Fibroblast of the aortic adventitia (primary cell): ENCODE results near the gene SLC23A2. TPM values are rescaled to one million over a fixed set of nuclear protein-coding genes. Genes with fewer than 3 reads are reported as not detected.
A peak's percentile ranks its signal among the peaks of the same experiment; 100 is the strongest.

ENCODE experiments used
- DNase-seq: peaks from one replicate; pipeline ENCODE4 v3.0.0-alpha.2; 2010; ENCODE audit warnings: low read depth
- H3K4me3 ChIP-seq: 2 replicates; pipeline ENCODE4 v1.5.1; 2011; ENCODE audit warnings: low read depth, mild to moderate bottlenecking, control low read depth, low read length, moderate library complexity
- total RNA-seq: library from RNA; depleted of rRNA; stranded (reverse); fragments of >200 nt; gene quantifications from 2 replicates; pipeline ENCODE4 v1.2.3, GENCODE V29; 2012; ENCODE audit warnings: low replicate concordance
- TF ChIP-seq, protein P1 (sequence below): IDR thresholded peaks from 2 replicates; pipeline ENCODE4 v1.5.1; 2011; ENCODE audit warnings: mild to moderate bottlenecking, low read length, control low read depth, inconsistent platforms; ENCODE audit not compliant: insufficient read depth

SLC23A2 gene
- total RNA-seq, 1 donor: 24.6 TPM

DNA sequence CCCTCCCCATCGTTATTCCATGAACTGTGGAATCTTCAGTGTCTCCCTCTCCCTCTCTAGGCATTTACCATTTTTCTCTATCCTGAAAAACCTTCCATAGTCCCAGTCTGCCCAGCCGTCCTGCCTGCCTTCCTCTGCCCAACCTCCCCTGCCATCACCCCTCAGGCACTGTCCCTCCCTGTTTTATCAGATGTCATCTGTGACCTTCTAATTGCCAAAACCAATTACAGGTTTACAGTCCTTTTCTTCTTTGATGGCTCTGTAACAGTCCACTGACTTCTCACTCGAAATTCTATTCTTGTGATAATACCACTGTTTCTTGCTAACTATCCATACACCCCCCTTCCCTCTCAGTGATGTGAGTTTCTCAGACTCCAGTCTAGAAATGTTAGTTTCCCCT, 2.3 kb upstream of the SLC23A2 start:
- DNase-seq: no peak
- TF ChIP-seq, protein P1, sequence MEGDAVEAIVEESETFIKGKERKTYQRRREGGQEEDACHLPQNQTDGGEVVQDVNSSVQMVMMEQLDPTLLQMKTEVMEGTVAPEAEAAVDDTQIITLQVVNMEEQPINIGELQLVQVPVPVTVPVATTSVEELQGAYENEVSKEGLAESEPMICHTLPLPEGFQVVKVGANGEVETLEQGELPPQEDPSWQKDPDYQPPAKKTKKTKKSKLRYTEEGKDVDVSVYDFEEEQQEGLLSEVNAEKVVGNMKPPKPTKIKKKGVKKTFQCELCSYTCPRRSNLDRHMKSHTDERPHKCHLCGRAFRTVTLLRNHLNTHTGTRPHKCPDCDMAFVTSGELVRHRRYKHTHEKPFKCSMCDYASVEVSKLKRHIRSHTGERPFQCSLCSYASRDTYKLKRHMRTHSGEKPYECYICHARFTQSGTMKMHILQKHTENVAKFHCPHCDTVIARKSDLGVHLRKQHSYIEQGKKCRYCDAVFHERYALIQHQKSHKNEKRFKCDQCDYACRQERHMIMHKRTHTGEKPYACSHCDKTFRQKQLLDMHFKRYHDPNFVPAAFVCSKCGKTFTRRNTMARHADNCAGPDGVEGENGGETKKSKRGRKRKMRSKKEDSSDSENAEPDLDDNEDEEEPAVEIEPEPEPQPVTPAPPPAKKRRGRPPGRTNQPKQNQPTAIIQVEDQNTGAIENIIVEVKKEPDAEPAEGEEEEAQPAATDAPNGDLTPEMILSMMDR: no peak
- H3K4me3 ChIP-seq: no peak overlapping the region

DNA sequence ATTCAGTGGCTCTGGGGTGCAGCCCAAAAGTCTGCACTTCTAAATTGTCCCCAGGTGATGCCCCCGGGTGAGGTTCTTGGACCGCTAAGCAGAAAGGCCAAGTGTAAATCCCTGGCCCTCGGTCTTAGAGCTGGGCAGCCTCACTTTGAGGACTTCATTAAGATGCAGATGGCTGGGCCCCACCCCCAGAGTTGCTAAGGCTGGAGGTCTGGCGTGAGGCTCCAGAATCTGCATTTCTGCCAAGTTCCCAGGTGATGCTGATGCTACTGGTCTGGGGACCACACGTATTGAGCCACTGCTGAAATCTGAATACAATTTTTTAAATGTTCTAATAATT, 735 bp upstream of the SLC23A2 start:
- peak overlapping the region; percentile 76 for H3K4me3 ChIP-seq
- DNase-seq: no peak
- TF ChIP-seq, protein P1: no peak

DNA sequence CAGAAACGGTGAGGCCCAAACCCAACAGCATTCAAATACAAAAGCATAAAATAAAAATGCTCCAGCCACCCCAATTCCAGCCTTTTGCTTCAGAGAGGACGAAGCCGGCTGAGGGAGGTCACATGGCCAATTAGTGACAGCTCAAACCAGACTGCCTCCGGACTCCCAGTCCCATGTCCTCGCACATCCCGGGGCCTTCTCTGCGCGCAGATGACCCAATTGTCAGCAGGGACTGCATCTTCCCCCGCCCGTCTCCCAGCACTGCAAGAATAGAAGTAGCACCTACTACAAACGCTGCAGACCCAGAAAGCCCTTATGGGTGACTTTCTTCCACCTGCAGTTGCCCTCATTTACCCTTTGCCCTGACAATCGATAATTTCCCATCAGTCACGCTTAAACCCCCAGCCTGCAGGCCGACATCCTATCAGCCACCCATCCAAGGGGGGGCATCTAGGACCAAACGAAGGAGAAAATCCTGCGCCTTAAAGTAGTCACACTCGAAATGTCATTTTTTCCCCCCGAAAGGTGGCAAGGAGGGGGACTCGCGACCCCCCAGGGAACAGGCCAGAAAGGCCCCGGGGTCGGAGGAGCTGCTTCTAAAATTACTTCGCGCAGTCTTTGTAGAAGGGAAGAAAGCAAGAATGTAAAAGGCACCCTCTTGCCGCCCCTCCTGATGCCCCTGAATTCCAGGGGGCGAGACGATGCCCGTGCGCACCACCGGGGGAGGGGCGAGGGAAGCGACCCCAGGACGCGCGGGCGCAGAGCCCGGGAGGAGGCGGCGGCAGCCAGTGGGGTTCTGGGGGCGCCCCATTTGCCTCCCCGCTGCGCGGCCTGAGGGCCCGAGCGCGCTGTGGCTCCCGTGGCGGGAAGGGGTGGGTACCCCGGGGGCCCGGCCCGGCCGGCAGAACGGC, 792 bp downstream of the SLC23A2 start:
- DNase-seq: no peak
- peak overlapping the region; percentile 76 for H3K4me3 ChIP-seq
- TF ChIP-seq, protein P1: no peak

DNA sequence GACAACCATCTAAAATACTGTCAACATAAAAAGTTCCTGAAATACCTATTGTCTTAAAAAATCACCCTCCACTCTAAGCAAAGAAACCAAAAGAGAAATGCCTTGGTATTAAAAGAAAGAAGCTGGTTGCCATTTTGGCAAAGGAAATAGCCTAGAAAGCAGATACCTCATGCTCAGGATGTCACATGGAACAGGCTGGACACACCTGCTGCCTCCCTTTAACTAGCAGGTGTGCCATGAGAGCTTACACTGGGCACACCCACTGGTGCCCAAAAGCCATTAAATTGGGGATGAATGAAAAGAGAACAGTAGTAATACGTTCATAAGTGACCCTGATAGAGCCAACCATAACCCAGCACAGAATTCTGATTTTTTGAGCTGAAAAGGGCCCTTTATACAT, 1.5 kb downstream of the SLC23A2 start:
- peak overlapping the region; percentile 76 for H3K4me3 ChIP-seq
- TF ChIP-seq, protein P1: no peak
- DNase-seq: no peak

DNA sequence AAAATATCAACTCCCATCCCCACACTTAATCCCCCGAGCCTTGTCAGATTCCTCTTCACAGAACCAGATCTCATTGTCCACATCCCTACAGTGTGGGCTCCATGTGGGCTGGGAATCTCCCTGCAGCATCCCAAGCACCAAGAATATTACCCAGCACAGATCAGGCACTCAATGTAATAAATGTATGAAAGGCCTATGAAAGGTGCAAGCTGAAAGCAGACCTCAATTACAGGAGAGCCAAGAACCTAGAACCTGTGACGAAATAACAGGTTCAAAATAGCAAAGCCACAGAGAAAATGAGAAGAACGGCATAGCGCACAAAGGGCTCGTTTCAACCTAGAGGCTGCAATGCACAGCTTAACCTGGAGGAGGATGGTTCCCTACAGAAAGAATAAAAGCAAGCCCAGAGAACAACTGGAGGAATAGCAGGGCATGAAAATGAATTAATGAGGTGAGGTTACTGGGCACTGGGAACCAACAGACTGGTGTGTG, 3.1 kb downstream of the SLC23A2 start:
- no peak overlapping the region for H3K4me3 ChIP-seq
- no peak for DNase-seq
- TF ChIP-seq, protein P1: peak; percentile 24

DNA sequence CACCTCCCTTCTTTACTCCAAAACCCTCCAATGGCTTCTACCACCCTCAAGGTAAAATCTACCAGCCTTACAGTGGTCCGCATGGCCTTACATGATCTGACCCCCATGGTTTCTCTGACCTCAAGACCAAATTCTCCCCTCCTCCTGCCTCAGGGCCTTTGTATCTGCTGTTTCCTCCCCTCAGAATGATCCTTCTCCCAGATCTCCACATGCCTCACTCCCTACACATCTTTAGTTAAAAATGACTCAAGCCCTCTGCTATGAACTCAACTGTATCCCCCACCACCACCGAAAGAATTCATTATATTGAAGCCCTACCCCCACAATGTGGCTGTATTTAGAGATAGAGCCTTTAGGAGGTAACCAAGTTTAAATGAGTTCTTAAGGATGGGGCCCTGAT, 4.1 kb downstream of the SLC23A2 start:
- TF ChIP-seq, protein P1: no peak
- no peak for DNase-seq
- H3K4me3 ChIP-seq: no peak overlapping the region
